ENCODE results near the gene CYP27B1.

The CYP27B1 gene

GRCh38 chr12:57796996-57797395, 30.1 kb upstream of the CYP27B1 start:
- Histone ChIP-seq H3K36me3 (ENCODE audit: insufficient read depth) (peaks cover 16% of the 10 kb centered on the region; the same call in 1 of the 2 replicates), H3K79me2 (ENCODE audit: insufficient read depth, low read depth) (no peaks in the 10 kb centered on the region), H4K20me1 (ENCODE audit: insufficient read depth) (no peaks in the 10 kb centered on the region), H3K27ac (no peak overlapping the region), H3K27me3 (ENCODE audit: insufficient read depth, low read depth) (no peaks in the 10 kb centered on the region), H3K9ac (no peak overlapping the region), H3K4me3 (IDR thresholded peaks at IDR 0.05; ENCODE audit: insufficient read depth, low read depth, low read length) (no peak overlapping the region), H2AFZ (ENCODE audit: low read depth) (no peak overlapping the region), H3K4me2 (no peak overlapping the region), H3K4me1 (ENCODE audit: low read depth, poor library complexity, severe bottlenecking) (no peaks in the 10 kb centered on the region)
- TF ChIP-seq CTCF (conservative IDR thresholded peaks at IDR 0.05; ENCODE audit: low read depth, low read length), result no peak

- Histone ChIP-seq H3K27me3 (ENCODE audit: insufficient read depth, low read depth) (no peaks in the 10 kb centered on the region), H4K20me1 (ENCODE audit: insufficient read depth) (0 out of 2 replicates have a peak, but pooled peaks cover 4% of the 10 kb centered on the region), H3K27ac (no peak overlapping the region), H3K36me3 (ENCODE audit: insufficient read depth) (peaks cover 30% of the 10 kb centered on the region; the same call in 1 of the 2 replicates), H3K9ac (no peak overlapping the region), H2AFZ (ENCODE audit: low read depth) (no peak overlapping the region), H3K4me2 (no peak overlapping the region), H3K4me1 (ENCODE audit: low read depth, poor library complexity, severe bottlenecking) (no peaks in the 10 kb centered on the region), H3K4me3 (IDR thresholded peaks at IDR 0.05; ENCODE audit: insufficient read depth, low read depth, low read length) (no peak overlapping the region), H3K79me2 (ENCODE audit: insufficient read depth, low read depth) (no peaks in the 10 kb centered on the region)
- no peak for TF ChIP-seq CTCF (conservative IDR thresholded peaks at IDR 0.05; ENCODE audit: low read depth, low read length)
Measured at GRCh38 chr12:57795354-57795753, 28.5 kb upstream of the CYP27B1 start.

- no peaks in the 10 kb centered on the region for H3K27me3 ChIP-seq (ENCODE audit: insufficient read depth, low read depth)
- no peak overlapping the region for H3K4me3 ChIP-seq (IDR thresholded peaks at IDR 0.05; ENCODE audit: insufficient read depth, low read depth, low read length)
- H2AFZ ChIP-seq (ENCODE audit: low read depth), result no peak overlapping the region
- H3K4me1 ChIP-seq (ENCODE audit: low read depth, poor library complexity, severe bottlenecking), result no peaks in the 10 kb centered on the region
- no peaks in the 10 kb centered on the region for H3K79me2 ChIP-seq (ENCODE audit: insufficient read depth, low read depth)
- H3K27ac ChIP-seq, result no peak overlapping the region
- H3K36me3 ChIP-seq (ENCODE audit: insufficient read depth), result peaks cover 35% of the 10 kb centered on the region; the same call in 1 of the 2 replicates
- no peak for TF ChIP-seq CTCF (conservative IDR thresholded peaks at IDR 0.05; ENCODE audit: low read depth, low read length)
- H3K4me2 ChIP-seq, result no peak overlapping the region
- H3K9ac ChIP-seq, result no peak overlapping the region
- 0 out of 2 replicates have a peak, but pooled peaks cover 4% of the 10 kb centered on the region for H4K20me1 ChIP-seq (ENCODE audit: insufficient read depth)
Measured at GRCh38 chr12:57793920-57794319, 27.0 kb upstream of the CYP27B1 start.

GRCh38 chr12:57783861-57784260, 17.0 kb upstream of the CYP27B1 start:
- H3K4me2 ChIP-seq, result peak overlapping the region; percentile 76
- no peak overlapping the region for H2AFZ ChIP-seq (ENCODE audit: low read depth)
- H3K4me1 ChIP-seq (ENCODE audit: low read depth, poor library complexity, severe bottlenecking), result peaks cover 23% of the 10 kb centered on the region
- peaks cover 20% of the 10 kb centered on the region; the same call in 1 of the 2 replicates for H3K36me3 ChIP-seq (ENCODE audit: insufficient read depth)
- no peaks in the 10 kb centered on the region for H4K20me1 ChIP-seq (ENCODE audit: insufficient read depth)
- TF ChIP-seq CTCF (conservative IDR thresholded peaks at IDR 0.05; ENCODE audit: low read depth, low read length), result no peak
- no peak overlapping the region for H3K27ac ChIP-seq
- H3K4me3 ChIP-seq (IDR thresholded peaks at IDR 0.05; ENCODE audit: insufficient read depth, low read depth, low read length), result no peak overlapping the region
- H3K27me3 ChIP-seq (ENCODE audit: insufficient read depth, low read depth), result no peaks in the 10 kb centered on the region
- H3K79me2 ChIP-seq (ENCODE audit: insufficient read depth, low read depth), result peaks cover 29% of the 10 kb centered on the region
- no peak overlapping the region for H3K9ac ChIP-seq
